ENCODE results near the gene SYNGR2.

- TF ChIP-seq CTCF (IDR thresholded peaks at IDR 0.05; ENCODE audit: extremely low read depth in 1 of 2, insufficient read depth in 1 of 2, low read depth in 1 of 2, low read length in 2 of 2) (no peak), EZH2 (IDR thresholded peaks at IDR 0.05; ENCODE audit: borderline replicate concordance, low read depth, low read length, severe bottlenecking) (no peak), POLR2A (IDR thresholded peaks at IDR 0.05; ENCODE audit: low read depth, low read length) (no peak)
These were observed 42.7 kb downstream of the SYNGR2 start for GRCh38 chr17:78211032-78211431.

Data from endothelial cell of umbilical vein (primary cell).